K562 (cell line): ENCODE measurements around the gene PEX3. TPM values are rescaled to one million over a fixed set of nuclear protein-coding genes. Genes with fewer than 3 reads are reported as not detected.

ENCODE experiments used
- ATAC-seq: fragments of 200-7000 bp; cut with Tn5 transposase; 3 replicates; pipeline ENCODE4 v1.9.1; 2020; ENCODE audit warnings: moderate library complexity
- BruUV-seq: library from RNA; stranded (reverse); fragments of 400-500 nt; replicated peaks from 2 replicates; lab custom pipeline; 2021; lab: Mats Ljungman, UMichigan
- CTCF ChIA-PET: fragments of 300-600 bp; formaldehyde crosslinking; extraction: SDS; loops from one replicate; lab custom pipeline; 2021; ENCODE audit warnings: low intra/inter-chr PET ratio; lab: Yijun Ruan, JAX
- POLR2A ChIA-PET: fragments of 300-600, 350-650 bp; sonication (Branson Sonifier 250); formaldehyde crosslinking; extraction: SDS; loops from one replicate; lab custom pipeline; 2021; ENCODE audit warnings: antibody characterized with exemption, inconsistent platforms; lab: Yijun Ruan, JAX
- DNase-seq, 4 experiments: peaks; one replicate each; pipeline versions ENCODE4 v3.0.0 to v3.0.0-alpha.2; 2011 to 2018; ENCODE audit warnings: low spot score in 3 of 4, mixed read lengths in 3 of 4; ENCODE audit errors: extremely low read depth in 1 of 4
- FAIRE-seq: peaks from 2 replicates; lab custom pipeline; 2011; peaks lifted over from hg19 to GRCh38; lab: Jason Lieb, UNC
- H2AFZ ChIP-seq: 2 replicates; pipeline ENCODE4 v1.6.0; 2011; ENCODE audit warnings: low read depth, low read length, control low read depth, inconsistent platforms
- H3K27ac ChIP-seq: fragments of 200-600 bp; 3 replicates; pipeline ENCODE4 v1.8.0; 2011; ENCODE audit warnings: low read depth, mild to moderate bottlenecking, control low read depth, inconsistent platforms, low read length, moderate library complexity, mixed read lengths; ENCODE audit errors: extremely low read depth
- H3K27me3 ChIP-seq, 2 experiments: fragments of 300-600 bp in 1 of 2; 2 replicates in 1 of 2; 3 replicates in 1 of 2; pipeline versions ENCODE4 v1.6.0 to v1.8.0; 2011; ENCODE audit warnings: inconsistent platforms in 2 of 2, low read length in 2 of 2, mild to moderate bottlenecking in 1 of 2, mixed read lengths in 1 of 2, moderate library complexity in 1 of 2; ENCODE audit not compliant: control insufficient read depth in 2 of 2, insufficient read depth in 2 of 2
- H3K36me3 ChIP-seq: fragments of 300-600 bp; 3 replicates; pipeline ENCODE4 v1.8.0; 2011; ENCODE audit warnings: mild to moderate bottlenecking, low read length, inconsistent platforms; ENCODE audit not compliant: control insufficient read depth, insufficient read depth
- H3K4me1 ChIP-seq, 2 experiments: fragments of 200-600 bp in 1 of 2; replicated peaks in 1 of 2; 2 replicates in 1 of 2; 3 replicates in 1 of 2; pipeline versions ENCODE4 v1.5.1 to v1.8.0; 2011; ENCODE audit warnings: inconsistent platforms in 2 of 2, low read length in 2 of 2, mild to moderate bottlenecking in 1 of 2, mixed read lengths in 1 of 2, moderate library complexity in 1 of 2; ENCODE audit not compliant: control insufficient read depth in 2 of 2, insufficient read depth in 2 of 2
- H3K4me2 ChIP-seq: 2 replicates; pipeline ENCODE4 v1.6.1; 2011; ENCODE audit warnings: low read length, control low read depth, inconsistent platforms, mixed read lengths; ENCODE audit not compliant: insufficient read depth
- H3K4me3 ChIP-seq: fragments of 200-600 bp; sonication (generic), shearing (Covaris generic); 2 replicates; pipeline ENCODE4 v1.5.1; 2016; ENCODE audit warnings: control low read depth, inconsistent platforms
- H3K79me2 ChIP-seq: fragments of 200-600 bp; 3 replicates; pipeline ENCODE4 v1.8.0; 2011; ENCODE audit warnings: low read length, inconsistent platforms; ENCODE audit not compliant: control insufficient read depth, insufficient read depth
- H3K9ac ChIP-seq, 2 experiments: 2 replicates each; pipeline versions ENCODE4 v1.6.0 to v1.6.1; 2011; ENCODE audit warnings: low read depth in 2 of 2, low read length in 2 of 2, control low read depth in 1 of 2, inconsistent platforms in 1 of 2, mild to moderate bottlenecking in 1 of 2, mixed read lengths in 1 of 2; ENCODE audit not compliant: insufficient read depth in 1 of 2
- H3K9me1 ChIP-seq: one replicate; pipeline ENCODE4 v1.6.0; 2011; ENCODE audit warnings: inconsistent platforms, mild to moderate bottlenecking, low read length, moderate library complexity; ENCODE audit not compliant: control insufficient read depth, insufficient read depth
- H3K9me3 ChIP-seq: replicated peaks from 2 replicates; pipeline ENCODE4 v1.5.1; 2011; ENCODE audit warnings: low read depth, low read length, inconsistent platforms; ENCODE audit not compliant: control insufficient read depth, insufficient read depth
- H4K20me1 ChIP-seq: replicated peaks from 2 replicates; pipeline ENCODE4 v1.6.1; 2011; ENCODE audit warnings: low read length, inconsistent platforms, mixed read lengths; ENCODE audit not compliant: control insufficient read depth, insufficient read depth
- CHD2 ChIP-seq: IDR thresholded peaks from 2 replicates; pipeline ENCODE4 v1.6.1; 2011; ENCODE audit warnings: low read depth, low read length
- ETV6 ChIP-seq, 3 experiments: fragments of 150-350 bp in 1 of 3; sonication (generic) in 1 of 3; formaldehyde crosslinking in 1 of 3; IDR thresholded peaks; 2 replicates each; pipeline versions ENCODE4 v1.6.1 to v1.8.0; 2014 to 2022; ENCODE audit warnings: borderline replicate concordance in 2 of 3, low read depth in 2 of 3, antibody characterized with exemption in 1 of 3, low read length in 1 of 3, mild to moderate bottlenecking in 1 of 3, missing genetic modification reagents in 1 of 3
- HEY1 ChIP-seq: fragments of 250-450 bp; sonication (Bioruptor Pico); IDR thresholded peaks from 2 replicates; pipeline ENCODE4 v1.5.0; 2020; ENCODE audit warnings: mild to moderate bottlenecking, moderate library complexity, borderline replicate concordance
- NR2F6 ChIP-seq: fragments of 450-650 bp; formaldehyde crosslinking; IDR thresholded peaks from 2 replicates; pipeline ENCODE4 v1.4.0; 2020; ENCODE audit warnings: mild to moderate bottlenecking
- SAP30 ChIP-seq: fragments of 200-600 bp; sonication (generic); IDR thresholded peaks from 2 replicates; pipeline ENCODE4 v1.6.1; 2012; ENCODE audit warnings: borderline replicate concordance, low read depth, mild to moderate bottlenecking, moderate library complexity, low read length, control low read depth, inconsistent platforms; ENCODE audit not compliant: insufficient read depth, poor library complexity, severe bottlenecking
- TEAD4 ChIP-seq, 2 experiments: sonication (generic) in 1 of 2; formaldehyde crosslinking in 1 of 2; IDR thresholded peaks; 2 replicates each; pipeline versions ENCODE4 v1.6.1 to v1.8.0; 2012 to 2022; ENCODE audit warnings: borderline replicate concordance in 1 of 2, inconsistent platforms in 1 of 2, low read length in 1 of 2, mild to moderate bottlenecking in 1 of 2, missing genetic modification reagents in 1 of 2
- TRIM24 ChIP-seq, 2 experiments: fragments of 450-650 bp; IDR thresholded peaks; 2 replicates each; pipeline ENCODE4 v1.6.1; 2016
- YY1 ChIP-seq, 3 experiments: IDR thresholded peaks; 2 replicates each; pipeline ENCODE4 v1.6.1; 2011; ENCODE audit warnings: low read length in 2 of 3, mild to moderate bottlenecking in 2 of 3, moderate library complexity in 2 of 3, borderline replicate concordance in 1 of 3, control low read depth in 1 of 3, low read depth in 1 of 3; ENCODE audit not compliant: insufficient read depth in 3 of 3, insufficient replicate concordance in 2 of 3, control insufficient read depth in 1 of 3, insufficient read length in 1 of 3; ENCODE audit errors: extremely low read depth in 1 of 3
- WGBS: fragments of 100-300 bp; shearing (Covaris generic); methylation state at CpG from one replicate; pipeline ENCODE4 v1.1.6; 2016; ENCODE audit warnings: low coverage, mixed read lengths; ENCODE audit not compliant: insufficient coverage; ENCODE audit errors: missing lambda C conversion rate; 5-methylcytosine and 5-hydroxymethylcytosine counted together
- in situ Hi-C: fragments of 300-500 bp; cut with MboI; formaldehyde crosslinking; loops from 4 replicates; pipeline ENCODE4 v1.15.0; 2018; ENCODE audit warnings: inconsistent platforms, mixed read lengths
- intact Hi-C: fragments of 100-400 bp; cut with micrococcal nuclease; formaldehyde crosslinking; loops from 2 replicates; pipeline ENCODE4 v1.14.2; 2022
- polyA plus RNA-seq, 8 experiments: library from polyadenylated mRNA; depleted of rRNA in 4 of 8; stranded (reverse) in 5 of 8; unstranded in 3 of 8; fragments of >200 nt; fragmentation: Nextera tagmentation in 2 of 8; fragmentation: Illumina TruSeq in 1 of 8; extraction: Ambion mirVana in 2 of 8; extraction: Trizol in 1 of 8; gene quantifications; 2 replicates each; pipeline versions ENCODE4 v1.2.1 to v1.2.3, GENCODE V29; 2011 to 2014; ENCODE audit warnings: inconsistent platforms in 1 of 8, missing spikeins in 1 of 8
- total RNA-seq, 7 experiments: library from RNA; depleted of rRNA in 6 of 7; stranded (reverse); fragments of >200 nt in 6 of 7; fragmentation: Illumina TruSeq in 2 of 7; extraction: Trizol in 2 of 7; gene quantifications; 2 replicates each; pipeline versions ENCODE4 v1.2.1 to v1.2.3, GENCODE V29; 2011 to 2021; ENCODE audit warnings: low replicate concordance in 1 of 7
- TF ChIP-seq, protein P1 (sequence below): fragments of 450-650 bp; formaldehyde crosslinking; IDR thresholded peaks from 2 replicates; pipeline ENCODE4 v1.4.0; 2020; ENCODE audit warnings: mild to moderate bottlenecking, moderate library complexity

Gene PEX3
- total and polyA plus RNA-seq, 9 of the 15 experiments (the other 6 are each of a cell fraction or from before 2014, with no cell fraction given), result 17.3 to 69.6 (median 32.7) TPM

DNA sequence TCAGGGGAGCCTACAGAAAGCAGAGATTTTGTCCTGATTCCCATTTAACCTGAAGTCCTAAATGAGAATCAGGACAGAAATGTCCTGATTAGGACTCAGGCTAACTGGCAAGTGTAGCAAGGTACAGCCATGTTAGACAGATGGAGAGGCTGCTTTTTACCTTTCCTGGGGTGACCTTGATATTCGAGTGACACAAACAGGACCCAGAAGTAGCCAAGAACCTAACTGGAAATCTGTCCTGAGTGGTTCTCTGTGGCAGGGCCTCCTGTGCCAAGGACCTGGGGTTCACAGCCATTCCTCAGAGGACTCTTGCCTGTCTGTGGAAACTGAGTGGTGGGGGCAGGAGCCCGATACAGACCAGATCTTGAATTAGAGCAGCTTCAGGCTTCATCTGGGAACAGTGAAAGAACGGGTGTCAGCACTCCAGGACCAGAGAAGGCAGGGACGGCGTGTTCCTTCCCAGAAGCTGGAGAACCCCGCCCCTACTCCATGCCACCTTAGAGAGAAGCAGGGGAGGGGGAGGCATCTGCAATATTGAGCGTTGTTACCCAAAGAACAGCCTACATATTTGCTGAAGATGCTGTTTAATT, 65.3 kb downstream of the PEX3 start:
- Histone ChIP-seq H4K20me1 (no peaks in the 10 kb centered on the region), H3K27ac (no peak overlapping the region), H2AFZ (peak overlapping the region; percentile 49; the same call in 1 of the 2 replicates), H3K9me1 (no peaks in the 10 kb centered on the region), H3K4me1 (peaks cover 7 to 16% of the 10 kb centered on the region in 2 experiments; a peak in 4 of 5 replicates), H3K4me2 (no peak overlapping the region), H3K9me3 (no peaks in the 10 kb centered on the region), H3K4me3 (no peak overlapping the region), H3K36me3 (no peaks in the 10 kb centered on the region), H3K27me3 (no peaks in the 10 kb centered on the region), H3K79me2 (peaks cover 13% of the 10 kb centered on the region), H3K9ac (no peak overlapping the region)
- TF ChIP-seq ETV6 (IDR thresholded peaks at IDR 0.05; ENCODE audit: borderline replicate concordance in 1 of 2, low read depth in 2 of 2, low read length in 1 of 2) (no peak), ETV6 (CRISPR knock-in tag; IDR thresholded peaks at IDR 0.05; ENCODE audit: borderline replicate concordance) (no peak), CHD2 (no peak), SAP30 (no peak), HEY1 (CRISPR knock-in tag) (no peak), YY1 (IDR thresholded peaks at IDR 0.05; ENCODE audit: borderline replicate concordance in 1 of 3, control insufficient read depth in 1 of 3, extremely low read depth in 1 of 3, insufficient read depth in 3 of 3, insufficient read length in 1 of 3, insufficient replicate concordance in 2 of 3, low read depth in 1 of 3, low read length in 2 of 3) (no peak), TEAD4 (IDR thresholded peaks at IDR 0.05; ENCODE audit: low read length) (no peak), TEAD4 (CRISPR knock-in tag; IDR thresholded peaks at IDR 0.05; ENCODE audit: borderline replicate concordance) (no peak), TRIM24 (IDR thresholded peaks at IDR 0.05) (no peak), NR2F6 (CRISPR knock-in tag) (no peak)
- TF ChIP-seq, protein P1, sequence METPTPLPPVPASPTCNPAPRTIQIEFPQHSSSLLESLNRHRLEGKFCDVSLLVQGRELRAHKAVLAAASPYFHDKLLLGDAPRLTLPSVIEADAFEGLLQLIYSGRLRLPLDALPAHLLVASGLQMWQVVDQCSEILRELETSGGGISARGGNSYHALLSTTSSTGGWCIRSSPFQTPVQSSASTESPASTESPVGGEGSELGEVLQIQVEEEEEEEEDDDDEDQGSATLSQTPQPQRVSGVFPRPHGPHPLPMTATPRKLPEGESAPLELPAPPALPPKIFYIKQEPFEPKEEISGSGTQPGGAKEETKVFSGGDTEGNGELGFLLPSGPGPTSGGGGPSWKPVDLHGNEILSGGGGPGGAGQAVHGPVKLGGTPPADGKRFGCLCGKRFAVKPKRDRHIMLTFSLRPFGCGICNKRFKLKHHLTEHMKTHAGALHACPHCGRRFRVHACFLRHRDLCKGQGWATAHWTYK (CRISPR knock-in tag), result no peak
- no TSS peak for BruUV-seq
- in situ Hi-C loops (no loop called here), intact Hi-C loops (no loop called here)
- WGBS, result 35% methylated on average over 7 of the region's 7 CpGs
- ChIA-PET CTCF (no interaction called here), POLR2A (no interaction called here)
- FAIRE-seq (no peak), DNase-seq (no peak), ATAC-seq (no peak)
